Osteocyte (in vitro differentiated cells): Measurements from ENCODE around the gene TRIM16. TPM values are rescaled to one million over a fixed set of nuclear protein-coding genes. Genes with fewer than 3 reads are reported as not detected.
"Not testable (repeated sequence)": the region's sequence is repeated elsewhere in the genome, so short reads cannot be mapped to it uniquely, and the experiment has no call there.

Experiments used
- DNase-seq: peaks from one replicate; pipeline ENCODE4 v3.0.0; 2021; ENCODE audit warnings: mixed read lengths; ENCODE audit not compliant: unreplicated experiment; ENCODE audit errors: extremely low spot score
- H3K27ac Mint-ChIP-seq: one replicate; pipeline ENCODE4 v1.8.0; 2021; ENCODE audit warnings: mild to moderate bottlenecking, mixed read lengths; ENCODE audit not compliant: unreplicated experiment
- H3K27me3 Mint-ChIP-seq: one replicate; pipeline ENCODE4 v1.8.0; 2021; ENCODE audit warnings: mixed read lengths; ENCODE audit not compliant: unreplicated experiment
- H3K36me3 Mint-ChIP-seq: one replicate; pipeline ENCODE4 v1.8.0; 2021; ENCODE audit warnings: mixed read lengths; ENCODE audit not compliant: unreplicated experiment
- H3K4me1 Mint-ChIP-seq: one replicate; pipeline ENCODE4 v1.8.0; 2021; ENCODE audit warnings: mixed read lengths; ENCODE audit not compliant: unreplicated experiment
- H3K4me3 Mint-ChIP-seq: one replicate; pipeline ENCODE4 v1.8.0; 2021; ENCODE audit warnings: mild to moderate bottlenecking, moderate library complexity, mixed read lengths; ENCODE audit not compliant: unreplicated experiment
- H3K9me3 Mint-ChIP-seq: one replicate; pipeline ENCODE4 v1.8.0; 2021; ENCODE audit warnings: mixed read lengths; ENCODE audit not compliant: unreplicated experiment
- total RNA-seq: library from RNA; stranded (reverse); gene quantifications from 2 replicates; pipeline ENCODE4 v1.2.1, GENCODE V29; 2021
- TF ChIP-seq, protein P1 (sequence below): fragments of 200-600 bp; sonication (generic); IDR thresholded peaks from 2 replicates; pipeline ENCODE4 v1.5.0; 2021; ENCODE audit warnings: antibody characterized with exemption, mild to moderate bottlenecking, moderate library complexity

Gene TRIM16
- total RNA-seq, 1 donor from 2014 or later = 23.5 TPM

DNA sequence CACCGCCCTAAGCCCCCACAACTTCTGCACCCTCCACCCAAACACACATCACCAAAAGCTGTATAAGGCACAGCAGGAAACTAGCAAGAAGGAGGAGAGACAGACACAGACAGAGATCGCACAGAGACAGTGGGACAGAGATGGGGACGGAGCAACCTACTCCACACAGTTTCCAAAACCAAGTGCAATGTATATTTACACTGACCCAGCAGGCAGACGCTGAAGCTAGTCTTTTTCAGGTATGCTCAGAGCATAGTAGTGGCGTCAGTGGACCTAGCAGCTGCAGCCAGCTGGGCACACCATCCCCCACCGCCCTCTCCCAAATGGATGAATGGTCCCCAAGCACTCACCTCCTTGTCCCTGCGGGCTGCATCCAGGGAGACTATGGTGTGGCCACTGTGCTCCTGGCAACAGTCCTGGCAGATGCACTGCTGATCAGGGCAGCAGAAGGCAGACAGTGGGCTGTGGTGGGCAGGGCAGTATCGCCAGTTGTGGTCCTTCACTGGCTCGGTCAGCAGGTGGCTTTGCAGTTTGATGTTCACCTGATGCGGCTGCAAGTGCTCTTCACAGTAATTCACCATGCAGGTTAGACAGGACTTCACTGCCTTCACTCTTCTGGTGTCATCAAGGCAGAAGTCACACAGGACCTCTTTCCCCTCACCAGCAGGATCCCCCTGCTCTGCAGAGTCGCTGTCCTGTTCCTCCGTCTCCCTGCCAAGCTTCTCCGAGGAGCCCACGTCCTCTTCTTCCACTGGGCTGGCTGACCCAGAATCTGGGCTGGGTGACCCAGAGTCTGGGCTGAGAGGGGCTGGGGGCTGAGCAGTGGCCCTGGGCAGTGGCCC is 33.1 kb downstream of the TRIM16 start:
- Mint-ChIP-seq H3K4me1 (peaks cover 70% of the 10 kb centered on the region), H3K27ac (peak overlapping the region; percentile 97), H3K27me3 (no peaks in the 10 kb centered on the region), H3K4me3 (peak overlapping the region; percentile 77), H3K9me3 (no peaks in the 10 kb centered on the region), H3K36me3 (no peaks in the 10 kb centered on the region)
- DNase-seq = no peak
- TF ChIP-seq, protein P1, sequence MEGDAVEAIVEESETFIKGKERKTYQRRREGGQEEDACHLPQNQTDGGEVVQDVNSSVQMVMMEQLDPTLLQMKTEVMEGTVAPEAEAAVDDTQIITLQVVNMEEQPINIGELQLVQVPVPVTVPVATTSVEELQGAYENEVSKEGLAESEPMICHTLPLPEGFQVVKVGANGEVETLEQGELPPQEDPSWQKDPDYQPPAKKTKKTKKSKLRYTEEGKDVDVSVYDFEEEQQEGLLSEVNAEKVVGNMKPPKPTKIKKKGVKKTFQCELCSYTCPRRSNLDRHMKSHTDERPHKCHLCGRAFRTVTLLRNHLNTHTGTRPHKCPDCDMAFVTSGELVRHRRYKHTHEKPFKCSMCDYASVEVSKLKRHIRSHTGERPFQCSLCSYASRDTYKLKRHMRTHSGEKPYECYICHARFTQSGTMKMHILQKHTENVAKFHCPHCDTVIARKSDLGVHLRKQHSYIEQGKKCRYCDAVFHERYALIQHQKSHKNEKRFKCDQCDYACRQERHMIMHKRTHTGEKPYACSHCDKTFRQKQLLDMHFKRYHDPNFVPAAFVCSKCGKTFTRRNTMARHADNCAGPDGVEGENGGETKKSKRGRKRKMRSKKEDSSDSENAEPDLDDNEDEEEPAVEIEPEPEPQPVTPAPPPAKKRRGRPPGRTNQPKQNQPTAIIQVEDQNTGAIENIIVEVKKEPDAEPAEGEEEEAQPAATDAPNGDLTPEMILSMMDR = no peak

DNA sequence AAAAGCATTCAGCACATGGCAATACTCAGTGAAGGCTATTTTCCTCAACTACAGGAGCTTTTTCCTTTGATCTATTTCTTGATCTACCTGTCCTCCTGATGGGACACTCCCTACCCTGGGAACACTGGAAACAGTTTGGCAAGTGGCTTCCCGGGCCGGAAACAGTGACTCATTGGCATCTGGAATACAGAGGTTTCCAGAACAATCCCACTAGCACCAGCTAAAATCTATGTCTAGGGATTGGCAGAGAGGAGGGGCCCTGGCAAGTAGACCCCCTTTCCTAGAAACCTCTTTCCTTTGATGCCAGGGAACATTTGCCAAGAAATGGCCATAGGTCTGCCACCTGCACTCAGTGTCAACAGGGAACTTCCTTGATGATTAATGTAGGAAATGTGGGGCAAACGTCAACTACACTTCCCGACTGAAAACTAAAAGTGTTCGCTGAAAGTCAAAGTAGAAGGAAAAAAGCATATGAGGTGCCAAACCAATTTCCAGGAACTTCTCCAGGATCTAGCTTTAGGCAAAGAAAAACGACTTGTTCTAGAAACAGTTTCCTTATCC is 34.2 kb downstream of the TRIM16 start:
- Mint-ChIP-seq H3K36me3 (no peaks in the 10 kb centered on the region), H3K4me3 (peak overlapping the region; percentile 77), H3K27ac (peak overlapping the region; percentile 97), H3K4me1 (peaks cover 75% of the 10 kb centered on the region), H3K27me3 (no peaks in the 10 kb centered on the region), H3K9me3 (no peaks in the 10 kb centered on the region)
- DNase-seq = no peak
- TF ChIP-seq, protein P1 = no peak

DNA sequence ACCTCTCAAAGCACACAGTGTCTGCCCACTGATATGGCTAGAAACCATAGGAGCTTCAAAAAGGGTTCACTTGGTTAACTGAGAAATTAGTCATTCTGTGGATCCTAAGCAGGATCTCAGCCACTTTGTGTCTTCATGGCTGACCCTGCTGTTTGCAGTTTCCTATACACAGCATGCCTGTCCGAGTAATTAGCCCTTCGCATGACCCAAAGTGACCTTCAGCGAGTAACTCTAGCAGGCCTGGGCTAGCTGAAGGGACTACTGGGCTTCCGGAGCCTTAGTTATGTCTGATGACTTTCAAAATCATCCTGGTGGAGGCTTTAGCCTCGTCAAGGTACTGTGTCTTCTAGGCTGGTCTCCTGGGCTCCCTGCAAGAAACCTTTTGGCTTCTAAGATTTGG is 35.7 kb downstream of the TRIM16 start:
- Mint-ChIP-seq H3K36me3 (no peaks in the 10 kb centered on the region), H3K4me3 (peak overlapping the region; percentile 51), H3K9me3 (no peaks in the 10 kb centered on the region), H3K27ac (peak overlapping the region; percentile 59), H3K27me3 (no peaks in the 10 kb centered on the region), H3K4me1 (peaks cover 67% of the 10 kb centered on the region)
- no peak for DNase-seq
- TF ChIP-seq, protein P1 = no peak

DNA sequence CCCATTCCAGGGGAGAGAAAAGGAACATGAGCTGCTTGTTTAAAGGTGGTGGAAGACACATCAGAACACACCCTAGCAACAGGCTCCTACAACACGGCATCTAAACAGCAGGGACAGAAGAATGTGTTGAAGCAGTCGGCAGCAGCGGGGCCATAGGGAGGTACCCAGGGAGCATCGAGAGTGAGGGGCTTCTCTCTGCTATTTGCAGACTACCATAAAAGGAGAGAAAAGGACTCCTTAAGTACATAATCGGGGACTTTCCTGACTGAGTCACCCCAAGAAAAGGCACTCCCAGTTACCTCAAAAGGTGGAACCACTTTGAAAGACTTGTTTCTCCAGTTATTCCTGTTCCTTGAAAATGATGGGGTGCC is 38.2 kb downstream of the TRIM16 start:
- peaks cover 63% of the 10 kb centered on the region for H3K4me1 Mint-ChIP-seq
- H3K36me3 Mint-ChIP-seq = not testable (repeated sequence)

DNA sequence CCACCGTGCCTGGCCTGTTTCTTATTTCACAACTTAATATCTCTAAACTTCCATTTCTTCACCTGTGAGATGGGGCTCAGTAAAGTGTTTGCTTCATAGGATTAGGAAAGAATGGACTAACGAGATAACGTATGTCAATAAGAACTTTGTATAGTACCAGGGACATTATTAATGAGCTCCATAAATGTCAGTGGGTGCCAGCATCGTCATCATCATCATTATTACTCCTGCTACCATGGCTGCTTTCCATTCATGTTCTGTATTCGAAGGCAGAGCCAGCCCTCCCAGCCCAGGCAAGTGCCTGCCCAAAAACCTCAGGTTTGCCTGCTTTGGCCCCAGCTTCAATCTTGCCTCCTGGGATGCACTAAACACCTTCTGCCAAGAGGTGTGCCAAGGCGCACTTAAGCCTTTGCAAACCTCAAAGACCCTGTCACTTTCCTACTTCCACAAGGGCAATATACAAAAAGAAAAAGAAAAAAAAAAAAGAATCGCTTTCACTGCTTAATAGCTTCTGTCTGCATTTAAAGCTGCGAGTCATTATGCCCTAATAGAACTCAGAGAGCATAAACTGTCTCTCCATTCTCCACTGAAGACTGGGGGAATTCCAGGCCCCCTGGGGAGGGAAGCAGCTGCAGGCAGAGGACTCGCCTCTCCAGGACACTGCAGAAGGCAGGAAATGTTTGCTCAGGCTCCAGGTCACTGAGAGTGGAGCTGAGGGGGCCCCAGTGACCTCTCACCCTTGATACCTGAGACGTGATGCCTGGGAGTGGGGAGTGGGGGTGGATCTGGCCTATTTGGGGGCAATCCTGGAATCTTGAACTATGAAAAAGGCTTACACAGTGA is 38.8 kb downstream of the TRIM16 start:
- H3K27me3 Mint-ChIP-seq, H3K9me3 Mint-ChIP-seq, H3K36me3 Mint-ChIP-seq: not testable (repeated sequence)
- Mint-ChIP-seq H3K4me3 (peak overlapping the region; percentile 41), H3K27ac (peak overlapping the region; percentile 97), H3K4me1 (peaks cover 57% of the 10 kb centered on the region)
- peak; percentile 90 for DNase-seq

More for the DNA sequence above, 38.2 kb downstream of the TRIM16 start:
- DNase-seq, H3K9me3 Mint-ChIP-seq, H3K27me3 Mint-ChIP-seq: not testable (repeated sequence)
- Mint-ChIP-seq H3K4me3 (peak overlapping the region; percentile 41), H3K27ac (peak overlapping the region; percentile 97)

DNA sequence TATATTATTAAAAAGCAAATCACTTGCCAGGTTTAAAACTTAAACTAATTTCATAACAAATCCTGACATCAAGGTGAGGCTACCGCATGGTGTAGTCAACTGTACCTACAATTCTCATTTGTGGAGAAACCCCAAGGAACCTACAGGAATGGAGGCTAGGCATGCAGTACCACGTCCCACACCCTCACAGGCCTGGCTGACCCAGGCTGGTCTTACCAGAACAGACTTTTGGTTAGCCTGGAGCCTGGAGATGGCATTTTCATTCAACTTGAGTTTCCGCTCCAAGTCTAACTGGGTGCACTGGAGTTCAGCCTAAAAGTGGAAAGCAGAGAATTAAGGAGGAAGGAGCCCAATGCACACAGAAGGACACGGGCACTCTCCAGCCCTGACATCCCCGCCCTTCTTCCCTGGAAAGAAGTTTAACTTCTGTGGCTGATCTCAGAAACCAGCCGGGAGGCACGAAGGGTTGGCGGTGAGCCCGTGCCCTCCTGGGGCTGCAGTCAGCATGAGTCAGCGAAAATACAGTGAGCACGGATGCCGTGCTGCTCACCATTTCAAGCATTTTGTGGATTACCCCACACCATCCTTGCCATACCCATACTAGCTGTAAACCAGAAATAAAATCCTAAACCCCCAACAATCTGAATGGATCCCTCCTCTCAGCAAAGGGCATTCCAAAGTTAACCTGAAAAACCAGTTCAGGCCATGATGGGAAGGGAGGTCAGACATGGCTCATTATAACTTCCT is 41.4 kb downstream of the TRIM16 start:
- not testable (repeated sequence) for H3K4me3 Mint-ChIP-seq, DNase-seq, H3K9me3 Mint-ChIP-seq, H3K36me3 Mint-ChIP-seq, H3K27me3 Mint-ChIP-seq
- H3K27ac Mint-ChIP-seq = peak overlapping the region; percentile 94
- H3K4me1 Mint-ChIP-seq = peaks cover 33% of the 10 kb centered on the region

DNA sequence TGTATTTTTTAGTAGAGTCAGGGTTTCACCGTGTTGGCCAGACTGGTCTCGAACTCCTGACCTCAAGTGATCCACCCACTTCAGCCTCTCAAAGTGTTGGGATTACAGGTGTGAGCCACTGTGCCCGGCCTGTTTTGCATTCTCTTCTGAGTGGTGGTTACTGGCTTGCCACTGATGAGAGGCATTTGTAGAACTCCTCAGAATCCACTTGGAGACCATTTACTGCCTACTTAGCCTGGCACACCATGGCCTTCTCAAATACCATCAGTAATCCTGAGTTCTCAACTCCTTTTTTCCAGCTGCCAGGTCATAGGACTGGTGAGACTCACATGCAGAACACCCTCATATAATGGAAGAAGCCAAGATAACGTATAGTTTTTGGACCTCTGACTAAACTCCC is 42.1 kb downstream of the TRIM16 start:
- not testable (repeated sequence) for H3K4me3 Mint-ChIP-seq, H3K36me3 Mint-ChIP-seq, DNase-seq, H3K9me3 Mint-ChIP-seq, H3K27me3 Mint-ChIP-seq, H3K27ac Mint-ChIP-seq
- peaks cover 30% of the 10 kb centered on the region for H3K4me1 Mint-ChIP-seq

DNA sequence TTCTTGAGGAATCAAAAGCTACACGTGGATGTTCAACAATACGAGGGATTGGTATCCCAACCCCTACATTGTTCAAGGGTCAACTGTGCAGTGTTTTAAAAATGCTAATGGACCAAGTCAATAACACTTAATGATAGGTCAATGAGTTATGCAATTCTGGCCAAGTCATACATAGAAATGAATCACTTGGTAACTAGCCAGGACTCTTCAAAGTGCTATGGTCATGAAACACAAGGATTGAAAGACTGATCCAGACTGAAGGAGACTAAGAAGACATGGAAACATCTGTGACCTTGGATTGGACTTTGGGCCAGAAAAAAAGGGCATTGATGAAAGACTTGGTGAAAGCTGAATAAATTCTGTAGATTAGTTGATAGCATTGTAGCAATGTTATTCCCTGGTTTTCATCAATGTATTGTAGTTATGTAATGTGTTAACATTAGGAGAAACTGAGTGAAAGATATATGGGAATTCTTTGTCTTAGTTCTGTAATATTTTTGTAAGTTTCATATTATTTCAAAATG is 53.1 kb downstream of the TRIM16 start:
- not testable (repeated sequence) for H3K27ac Mint-ChIP-seq, H3K27me3 Mint-ChIP-seq, DNase-seq, H3K4me1 Mint-ChIP-seq, H3K4me3 Mint-ChIP-seq, H3K9me3 Mint-ChIP-seq
- peaks cover 17% of the 10 kb centered on the region for H3K36me3 Mint-ChIP-seq
